Ishikawa (cell line): ENCODE measurements around the gene MGMT.

Experiments
- CEBPB ChIP-seq: IDR thresholded peaks from 2 replicates; pipeline ENCODE4 v1.6.1; 2012
- CREB1 ChIP-seq: IDR thresholded peaks from 2 replicates; pipeline ENCODE4 v1.6.1; 2012; ENCODE audit warnings: low read depth
- EGR1 ChIP-seq: IDR thresholded peaks from 2 replicates; pipeline ENCODE4 v1.6.1; 2012
- EP300 ChIP-seq: IDR thresholded peaks from 2 replicates; pipeline ENCODE4 v1.6.1; 2012; ENCODE audit warnings: borderline replicate concordance
- FOXM1 ChIP-seq: IDR thresholded peaks from 2 replicates; pipeline ENCODE4 v1.6.1; 2012; ENCODE audit warnings: low read depth, borderline replicate concordance
- NFIC ChIP-seq: IDR thresholded peaks from 2 replicates; pipeline ENCODE4 v1.6.1; 2012
- RAD21 ChIP-seq: IDR thresholded peaks from 2 replicates; pipeline ENCODE4 v1.6.1; 2012; ENCODE audit warnings: low read depth
- TAF1 ChIP-seq: IDR thresholded peaks from 2 replicates; pipeline ENCODE4 v1.6.1; 2012; ENCODE audit warnings: low read depth, mild to moderate bottlenecking
- TCF12 ChIP-seq: IDR thresholded peaks from 2 replicates; pipeline ENCODE4 v1.6.1; 2012; ENCODE audit warnings: low read depth
- TEAD4 ChIP-seq: IDR thresholded peaks from 2 replicates; pipeline ENCODE4 v1.6.1; 2012
- USF1 ChIP-seq: IDR thresholded peaks from 2 replicates; pipeline ENCODE4 v1.6.1; 2012
- YY1 ChIP-seq: IDR thresholded peaks from 2 replicates; pipeline ENCODE4 v1.6.1; 2012; ENCODE audit warnings: low read depth
- ZBTB7A ChIP-seq: IDR thresholded peaks from 2 replicates; pipeline ENCODE4 v1.6.1; 2012; ENCODE audit warnings: low read depth
- TF ChIP-seq, protein P1 (sequence below): IDR thresholded peaks from 2 replicates; pipeline ENCODE4 v1.6.1; 2012
- TF ChIP-seq, protein P2 (sequence below): IDR thresholded peaks from 2 replicates; pipeline ENCODE4 v1.6.1; 2012; ENCODE audit warnings: low read depth, mild to moderate bottlenecking

Gene MGMT

GRCh38 chr10:129683920-129684319, 216.9 kb downstream of the MGMT start:
- TF ChIP-seq, protein P1, sequence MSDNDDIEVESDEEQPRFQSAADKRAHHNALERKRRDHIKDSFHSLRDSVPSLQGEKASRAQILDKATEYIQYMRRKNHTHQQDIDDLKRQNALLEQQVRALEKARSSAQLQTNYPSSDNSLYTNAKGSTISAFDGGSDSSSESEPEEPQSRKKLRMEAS = no peak
- TF ChIP-seq EGR1 = no peak
- TF ChIP-seq TAF1 = no peak
- no peak for TF ChIP-seq NFIC
- TF ChIP-seq CEBPB = no peak
- no peak for TF ChIP-seq TCF12
- no peak for TF ChIP-seq ZBTB7A
- TF ChIP-seq, protein P2, sequence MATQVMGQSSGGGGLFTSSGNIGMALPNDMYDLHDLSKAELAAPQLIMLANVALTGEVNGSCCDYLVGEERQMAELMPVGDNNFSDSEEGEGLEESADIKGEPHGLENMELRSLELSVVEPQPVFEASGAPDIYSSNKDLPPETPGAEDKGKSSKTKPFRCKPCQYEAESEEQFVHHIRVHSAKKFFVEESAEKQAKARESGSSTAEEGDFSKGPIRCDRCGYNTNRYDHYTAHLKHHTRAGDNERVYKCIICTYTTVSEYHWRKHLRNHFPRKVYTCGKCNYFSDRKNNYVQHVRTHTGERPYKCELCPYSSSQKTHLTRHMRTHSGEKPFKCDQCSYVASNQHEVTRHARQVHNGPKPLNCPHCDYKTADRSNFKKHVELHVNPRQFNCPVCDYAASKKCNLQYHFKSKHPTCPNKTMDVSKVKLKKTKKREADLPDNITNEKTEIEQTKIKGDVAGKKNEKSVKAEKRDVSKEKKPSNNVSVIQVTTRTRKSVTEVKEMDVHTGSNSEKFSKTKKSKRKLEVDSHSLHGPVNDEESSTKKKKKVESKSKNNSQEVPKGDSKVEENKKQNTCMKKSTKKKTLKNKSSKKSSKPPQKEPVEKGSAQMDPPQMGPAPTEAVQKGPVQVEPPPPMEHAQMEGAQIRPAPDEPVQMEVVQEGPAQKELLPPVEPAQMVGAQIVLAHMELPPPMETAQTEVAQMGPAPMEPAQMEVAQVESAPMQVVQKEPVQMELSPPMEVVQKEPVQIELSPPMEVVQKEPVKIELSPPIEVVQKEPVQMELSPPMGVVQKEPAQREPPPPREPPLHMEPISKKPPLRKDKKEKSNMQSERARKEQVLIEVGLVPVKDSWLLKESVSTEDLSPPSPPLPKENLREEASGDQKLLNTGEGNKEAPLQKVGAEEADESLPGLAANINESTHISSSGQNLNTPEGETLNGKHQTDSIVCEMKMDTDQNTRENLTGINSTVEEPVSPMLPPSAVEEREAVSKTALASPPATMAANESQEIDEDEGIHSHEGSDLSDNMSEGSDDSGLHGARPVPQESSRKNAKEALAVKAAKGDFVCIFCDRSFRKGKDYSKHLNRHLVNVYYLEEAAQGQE = no peak
- no peak for TF ChIP-seq CREB1
- TF ChIP-seq YY1 = no peak
- TF ChIP-seq FOXM1 = no peak
- TF ChIP-seq RAD21 = no peak
- TF ChIP-seq EP300 = no peak
- no peak for TF ChIP-seq TEAD4
- TF ChIP-seq USF1 = no peak

DNA sequence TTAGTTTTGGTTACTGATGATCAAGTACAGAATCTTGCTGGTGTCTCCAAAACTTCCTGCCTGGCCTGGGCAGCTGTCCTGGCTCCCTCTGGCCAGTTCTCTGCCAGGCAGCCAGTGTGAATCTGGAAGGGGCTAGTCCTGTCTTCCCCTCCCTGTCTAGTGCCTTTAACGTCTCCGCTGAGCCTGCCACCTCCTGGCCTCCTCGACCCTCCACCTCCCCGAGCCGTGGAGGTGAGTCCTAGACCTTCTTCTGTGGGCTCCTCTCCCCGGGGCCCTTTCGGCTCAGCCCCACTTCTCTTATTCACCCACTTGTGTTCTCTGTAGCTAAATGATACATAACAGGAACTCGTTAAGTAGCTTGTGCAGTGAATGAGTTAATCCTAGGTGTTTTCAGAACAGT, 218.2 kb downstream of the MGMT start:
- no peak for TF ChIP-seq TAF1
- TF ChIP-seq TEAD4 = no peak
- TF ChIP-seq NFIC = no peak
- TF ChIP-seq, protein P2 = no peak
- no peak for TF ChIP-seq EP300
- no peak for TF ChIP-seq TCF12
- TF ChIP-seq YY1 = no peak
- no peak for TF ChIP-seq CREB1
- TF ChIP-seq EGR1 = no peak
- no peak for TF ChIP-seq ZBTB7A
- TF ChIP-seq CEBPB = no peak
- no peak for TF ChIP-seq RAD21
- TF ChIP-seq USF1 = no peak
- TF ChIP-seq FOXM1 = no peak
- TF ChIP-seq, protein P1 = no peak

DNA sequence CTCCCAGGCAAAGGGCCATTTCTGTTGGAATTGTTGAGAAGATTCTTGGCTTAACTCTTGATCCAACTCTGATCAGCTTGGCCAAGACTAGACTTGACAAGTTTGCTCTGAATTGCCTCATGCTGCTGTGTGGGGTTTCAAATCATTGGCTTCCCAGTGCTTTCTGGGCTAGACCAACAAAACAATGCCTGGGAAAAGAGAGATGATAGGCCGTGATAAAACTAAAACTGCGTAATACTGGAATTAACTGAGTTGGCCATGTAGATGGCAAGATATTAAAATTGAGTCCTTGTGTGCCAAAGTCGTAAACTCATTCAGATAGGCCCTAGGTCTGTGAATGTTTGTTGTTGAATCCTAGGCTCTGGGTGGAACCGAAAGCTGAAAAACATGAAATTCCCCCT, 222.6 kb downstream of the MGMT start:
- no peak for TF ChIP-seq TCF12
- TF ChIP-seq, protein P1 = no peak
- TF ChIP-seq CREB1 = no peak
- no peak for TF ChIP-seq FOXM1
- TF ChIP-seq, protein P2 = no peak
- TF ChIP-seq TEAD4 = no peak
- TF ChIP-seq NFIC = no peak
- no peak for TF ChIP-seq USF1
- TF ChIP-seq EP300 = no peak
- TF ChIP-seq TAF1 = no peak
- no peak for TF ChIP-seq RAD21
- TF ChIP-seq YY1 = no peak
- no peak for TF ChIP-seq ZBTB7A
- TF ChIP-seq EGR1 = no peak
- TF ChIP-seq CEBPB = no peak
